Measurements from ENCODE around the gene NUCB2.

DNA sequence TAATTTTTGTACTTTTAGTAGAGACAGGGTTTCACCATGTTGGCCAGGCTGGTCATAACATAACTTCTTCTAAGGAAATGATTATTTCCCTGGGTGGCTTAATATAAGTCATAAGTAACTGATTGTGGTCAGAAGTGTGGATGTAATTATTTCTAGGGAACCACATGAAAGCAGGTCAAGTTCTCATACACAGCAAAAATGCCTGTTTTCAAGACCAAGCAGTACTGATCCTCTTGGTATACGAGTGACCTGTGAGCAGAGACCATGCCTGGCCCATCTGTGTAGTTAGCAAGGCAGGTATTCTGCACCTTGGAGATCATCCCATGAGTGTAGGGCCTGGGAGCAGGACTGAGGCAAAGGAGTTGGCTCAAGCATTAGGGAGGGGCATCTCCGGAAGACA, 32.5 kb upstream of the NUCB2 start:
- TF ChIP-seq POLR2A (IDR thresholded peaks at IDR 0.05; ENCODE audit: low read depth, low read length) (no peak), EZH2 (IDR thresholded peaks at IDR 0.05; ENCODE audit: borderline replicate concordance, low read depth, low read length, severe bottlenecking) (no peak), POLR2AphosphoS5 (IDR thresholded peaks at IDR 0.05; ENCODE audit: insufficient read depth, low read depth, low read length) (no peak), JUN (IDR thresholded peaks at IDR 0.05; ENCODE audit: borderline replicate concordance, insufficient read depth, insufficient read length, low read depth) (no peak), MYC (IDR thresholded peaks at IDR 0.05; ENCODE audit: low read depth, low read length) (no peak), FOS (IDR thresholded peaks at IDR 0.05; ENCODE audit: borderline replicate concordance, insufficient read depth, low read length) (no peak)
- TF ChIP-seq, protein P1, sequence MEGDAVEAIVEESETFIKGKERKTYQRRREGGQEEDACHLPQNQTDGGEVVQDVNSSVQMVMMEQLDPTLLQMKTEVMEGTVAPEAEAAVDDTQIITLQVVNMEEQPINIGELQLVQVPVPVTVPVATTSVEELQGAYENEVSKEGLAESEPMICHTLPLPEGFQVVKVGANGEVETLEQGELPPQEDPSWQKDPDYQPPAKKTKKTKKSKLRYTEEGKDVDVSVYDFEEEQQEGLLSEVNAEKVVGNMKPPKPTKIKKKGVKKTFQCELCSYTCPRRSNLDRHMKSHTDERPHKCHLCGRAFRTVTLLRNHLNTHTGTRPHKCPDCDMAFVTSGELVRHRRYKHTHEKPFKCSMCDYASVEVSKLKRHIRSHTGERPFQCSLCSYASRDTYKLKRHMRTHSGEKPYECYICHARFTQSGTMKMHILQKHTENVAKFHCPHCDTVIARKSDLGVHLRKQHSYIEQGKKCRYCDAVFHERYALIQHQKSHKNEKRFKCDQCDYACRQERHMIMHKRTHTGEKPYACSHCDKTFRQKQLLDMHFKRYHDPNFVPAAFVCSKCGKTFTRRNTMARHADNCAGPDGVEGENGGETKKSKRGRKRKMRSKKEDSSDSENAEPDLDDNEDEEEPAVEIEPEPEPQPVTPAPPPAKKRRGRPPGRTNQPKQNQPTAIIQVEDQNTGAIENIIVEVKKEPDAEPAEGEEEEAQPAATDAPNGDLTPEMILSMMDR (IDR thresholded peaks at IDR 0.05; ENCODE audit: extremely low read depth in 1 of 2, insufficient read depth in 1 of 2, low read depth in 1 of 2, low read length in 2 of 2), result no peak
- TF ChIP-seq, protein P2, sequence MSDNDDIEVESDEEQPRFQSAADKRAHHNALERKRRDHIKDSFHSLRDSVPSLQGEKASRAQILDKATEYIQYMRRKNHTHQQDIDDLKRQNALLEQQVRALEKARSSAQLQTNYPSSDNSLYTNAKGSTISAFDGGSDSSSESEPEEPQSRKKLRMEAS (IDR thresholded peaks at IDR 0.05; ENCODE audit: insufficient read depth, insufficient read length), result no peak
